Naive thymus-derived CD4-positive, alpha-beta T cell (primary cell): ENCODE measurements around the gene NABP2. TPM values are rescaled to one million over a fixed set of nuclear protein-coding genes. Genes with fewer than 3 reads are reported as not detected.

ENCODE experiments used
- ATAC-seq: fragments of 150-1000 bp; cut with Tn5 transposase; 2 replicates; pipeline ENCODE4 v1.10.0; 2021; ENCODE audit warnings: mild to moderate bottlenecking, moderate library complexity
- CTCF ChIA-PET: fragments of 350-600 bp; sonication (Branson Sonifier 250); formaldehyde crosslinking; loops from one replicate; lab custom pipeline; 2021; ENCODE audit warnings: antibody characterized with exemption; lab: Charles Lee
- POLR2A ChIA-PET: fragments of 350-600 bp; sonication (Branson Sonifier 250); formaldehyde crosslinking; loops from one replicate; lab custom pipeline; 2021; ENCODE audit warnings: antibody characterized with exemption, inconsistent platforms; lab: Charles Lee
- DNase-seq, 9 donors: peaks; one replicate each; pipeline versions ENCODE4 v3.0.0 to v3.0.0-alpha.2; 2020 to 2022; ENCODE audit warnings: mixed read lengths in 1 of 9
- H3K27ac ChIP-seq: one replicate; pipeline ENCODE4 v1.7.0; 2013; ENCODE audit warnings: mild to moderate bottlenecking, low read depth, low read length, moderate library complexity
- H3K27me3 ChIP-seq, 2 donors: one replicate each; pipeline ENCODE4 v1.7.0; 2013; ENCODE audit warnings: low read length in 2 of 2, mild to moderate bottlenecking in 2 of 2, moderate library complexity in 2 of 2; ENCODE audit not compliant: control insufficient read depth in 2 of 2, insufficient read depth in 2 of 2
- H3K36me3 ChIP-seq, 3 experiments: 1 replicate in 2 of 3; 2 replicates in 1 of 3; pipeline ENCODE4 v1.7.0; 2013; ENCODE audit warnings: low read length in 3 of 3, mild to moderate bottlenecking in 3 of 3, moderate library complexity in 1 of 3; ENCODE audit not compliant: insufficient read depth in 3 of 3, control insufficient read depth in 2 of 3
- H3K4me1 ChIP-seq, 2 donors: one replicate each; pipeline ENCODE4 v1.7.0; 2013; ENCODE audit warnings: low read length in 2 of 2, mild to moderate bottlenecking in 2 of 2, moderate library complexity in 1 of 2; ENCODE audit not compliant: control insufficient read depth in 2 of 2, insufficient read depth in 2 of 2
- H3K4me3 ChIP-seq: 2 replicates; pipeline ENCODE4 v1.7.0; 2013; ENCODE audit warnings: mild to moderate bottlenecking, low read length
- H3K9me3 ChIP-seq, 3 experiments: 1 replicate in 2 of 3; 2 replicates in 1 of 3; pipeline ENCODE4 v1.7.0; 2013; ENCODE audit warnings: low read length in 3 of 3; ENCODE audit not compliant: control insufficient read depth in 2 of 3
- H3K27ac Mint-ChIP-seq, 9 donors: one replicate each; pipeline ENCODE4 v1.8.0; 2020 to 2022; ENCODE audit warnings: mixed read lengths in 9 of 9, mild to moderate bottlenecking in 8 of 9, moderate library complexity in 5 of 9, inconsistent platforms in 2 of 9
- H3K27me3 Mint-ChIP-seq, 5 donors: one replicate each; pipeline ENCODE4 v1.8.0; 2021 to 2022; ENCODE audit warnings: mixed read lengths in 5 of 5, mild to moderate bottlenecking in 1 of 5
- H3K36me3 Mint-ChIP-seq, 5 donors: one replicate each; pipeline ENCODE4 v1.8.0; 2020 to 2022; ENCODE audit warnings: mixed read lengths in 5 of 5, mild to moderate bottlenecking in 3 of 5, inconsistent platforms in 1 of 5
- H3K4me1 Mint-ChIP-seq, 7 donors: one replicate each; pipeline ENCODE4 v1.8.0; 2020 to 2022; ENCODE audit warnings: mixed read lengths in 7 of 7, mild to moderate bottlenecking in 3 of 7, inconsistent platforms in 1 of 7
- H3K4me3 Mint-ChIP-seq, 10 donors: one replicate each; pipeline ENCODE4 v1.8.0; 2020 to 2022; ENCODE audit warnings: mild to moderate bottlenecking in 10 of 10, mixed read lengths in 10 of 10, moderate library complexity in 6 of 10, inconsistent platforms in 2 of 10
- H3K9me3 Mint-ChIP-seq, 11 donors: one replicate each; pipeline ENCODE4 v1.8.0; 2020 to 2022; ENCODE audit warnings: mixed read lengths in 11 of 11, mild to moderate bottlenecking in 4 of 11, inconsistent platforms in 1 of 11, moderate library complexity in 1 of 11
- intact Hi-C, 2 donors: fragments of 100-400 bp; cut with micrococcal nuclease; formaldehyde crosslinking; loops; one replicate each; pipeline ENCODE4 v1.15.1; 2023
- polyA plus RNA-seq, 2 donors: library from polyadenylated mRNA; unstranded; fragments of 300-500 nt; fragmentation: Illumina TruSeq; gene quantifications; one replicate each; pipeline ENCODE4 v1.2.3, GENCODE V29; 2021
- total RNA-seq, 6 experiments: library from RNA in 5 of 6; stranded (reverse) in 5 of 6; gene quantifications; 1 replicate in 5 of 6; 2 replicates in 1 of 6; pipeline ENCODE4 v1.2.3 and lab custom pipeline; 2021 to 2026

NABP2 gene
- total and polyA plus RNA-seq, 7 experiments from 2014 or later, result 1.0 to 61.2 (median 9.8) TPM

DNA sequence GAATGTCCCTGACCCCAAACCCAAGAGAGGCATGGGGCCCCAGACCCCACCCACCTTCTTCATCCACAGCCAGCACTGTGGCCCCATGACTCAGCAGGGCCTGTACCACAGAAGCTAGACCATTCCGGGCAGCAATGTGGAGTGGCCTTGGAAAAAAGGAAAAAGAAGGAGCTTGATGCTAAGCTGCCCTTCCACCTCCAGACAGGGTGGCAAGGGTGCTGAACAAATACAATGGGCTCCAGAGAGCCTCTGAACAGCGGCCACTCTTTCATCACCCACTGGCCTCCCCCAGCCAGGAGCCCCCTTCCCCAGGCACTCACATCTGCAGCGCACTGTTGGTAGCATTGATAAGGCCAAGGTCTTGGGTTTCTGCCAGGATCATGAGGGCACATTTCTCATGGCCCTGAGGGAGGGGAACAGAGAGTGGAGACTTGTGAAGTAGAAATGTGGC lies 19.6 kb downstream of the NABP2 start:
- CTCF ChIA-PET, result interaction anchor here (0.7 kb wide), 1 partner anchor 10 kb away, joined by 3 read pairs; no protein-coding TSS in a partner anchor
- no peak for DNase-seq

DNA sequence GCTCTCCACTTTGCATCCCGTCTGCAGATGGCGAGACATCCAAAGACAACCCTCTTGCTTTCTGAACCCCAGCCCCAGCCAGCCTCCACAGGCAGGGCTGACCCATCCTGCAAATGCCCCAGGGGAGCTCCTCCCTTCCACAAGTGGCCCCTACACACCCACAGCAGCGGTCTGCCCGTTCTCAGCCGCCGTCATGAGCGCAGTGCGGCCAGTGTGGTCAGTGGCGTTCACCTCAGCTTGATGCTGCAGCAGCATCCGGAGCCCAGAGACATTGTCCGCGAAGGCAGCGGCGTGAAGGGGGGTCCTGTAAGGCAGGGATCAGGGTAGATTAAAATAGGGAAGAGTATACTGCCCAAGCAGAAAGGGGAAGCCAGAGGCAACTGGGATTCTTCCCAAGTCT lies 20.4 kb downstream of the NABP2 start:
- H3K27me3 Mint-ChIP-seq, result no peaks in the 10 kb centered on the region
- no peak overlapping the region for H3K4me3 Mint-ChIP-seq
- H3K36me3 Mint-ChIP-seq, result peaks cover 0 to 45% (median 10%) of the 10 kb centered on the region in 5 donors
- Histone ChIP-seq H3K9me3 (no peaks in the 10 kb centered on the region), H3K27me3 (no peaks in the 10 kb centered on the region), H3K36me3 (peaks cover 3 to 96% (median 45%) of the 10 kb centered on the region in 3 experiments), H3K4me1 (no peaks in the 10 kb centered on the region), H3K27ac (no peak overlapping the region), H3K4me3 (no peak overlapping the region)
- H3K9me3 Mint-ChIP-seq, result no peaks in the 10 kb centered on the region
- POLR2A ChIA-PET, result interaction anchor here (0.6 kb wide), 1 partner anchor 36 kb away, joined by 3 read pairs; no protein-coding TSS in a partner anchor
- H3K27ac Mint-ChIP-seq, result no peak overlapping the region
- CTCF ChIA-PET, result no interaction called here
- ATAC-seq (no peak), DNase-seq (no peak)
- peaks cover 0 to 4% (median 0%) of the 10 kb centered on the region in 7 donors for H3K4me1 Mint-ChIP-seq
- intact Hi-C loops, result no loop called here

More for the DNA sequence above, 19.6 kb downstream of the NABP2 start:
- Histone ChIP-seq H3K27ac (no peak overlapping the region), H3K4me3 (no peak overlapping the region), H3K9me3 (no peaks in the 10 kb centered on the region), H3K27me3 (no peaks in the 10 kb centered on the region), H3K4me1 (no peaks in the 10 kb centered on the region), H3K36me3 (peaks cover 0 to 98% (median 45%) of the 10 kb centered on the region in 3 experiments)
- no peaks in the 10 kb centered on the region for H3K9me3 Mint-ChIP-seq
- H3K4me3 Mint-ChIP-seq, result no peak overlapping the region
- peaks cover 0 to 4% (median 0%) of the 10 kb centered on the region in 7 donors for H3K4me1 Mint-ChIP-seq
- POLR2A ChIA-PET, result no interaction called here
- intact Hi-C loops, result no loop called here
- no peak overlapping the region for H3K27ac Mint-ChIP-seq
- no peak for ATAC-seq
- peaks cover 0 to 40% (median 10%) of the 10 kb centered on the region in 5 donors for H3K36me3 Mint-ChIP-seq
- no peaks in the 10 kb centered on the region for H3K27me3 Mint-ChIP-seq

DNA sequence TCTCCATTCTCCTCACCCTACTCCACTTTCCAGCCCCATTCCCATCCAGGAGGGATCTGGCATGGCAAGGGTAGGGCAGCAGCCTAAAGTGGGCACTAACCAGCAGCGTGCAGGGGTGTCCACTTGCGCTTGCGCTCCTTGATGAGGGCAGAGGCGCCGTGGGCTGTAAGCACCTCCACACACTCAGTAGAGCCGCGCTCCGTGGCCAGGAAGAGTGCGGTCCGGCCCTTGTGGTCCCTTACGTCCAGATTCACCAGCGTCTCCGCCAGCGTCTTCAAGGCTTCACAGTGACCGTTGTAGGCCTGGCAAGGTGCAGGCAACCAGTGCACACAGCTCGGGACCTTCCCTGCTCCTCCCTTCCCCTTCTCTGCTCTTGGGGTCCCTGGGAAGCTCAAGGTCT lies 23.8 kb downstream of the NABP2 start:
- Histone ChIP-seq H3K27ac (no peak overlapping the region), H3K4me1 (no peaks in the 10 kb centered on the region), H3K9me3 (no peaks in the 10 kb centered on the region), H3K4me3 (no peak overlapping the region), H3K36me3 (peaks cover 13 to 86% (median 44%) of the 10 kb centered on the region in 3 experiments), H3K27me3 (no peaks in the 10 kb centered on the region)
- ATAC-seq (no peak), DNase-seq (no peak)
- POLR2A ChIA-PET, result interaction anchor here (0.7 to 1.6 kb wide), 3 partner anchors 10 to 51 kb away, joined by 3 to 6 read pairs (median 4); partner anchors contain the start of gene ANKRD52
- peaks cover 0 to 3% (median 0%) of the 10 kb centered on the region in 7 donors for H3K4me1 Mint-ChIP-seq
- intact Hi-C loops, result no loop called here
- CTCF ChIA-PET, result interaction anchor here (0.9 kb wide), 1 partner anchor 10 kb away, joined by 3 read pairs; the partner anchor contains the start of gene ANKRD52
- H3K27ac Mint-ChIP-seq, result no peak overlapping the region
- no peak overlapping the region for H3K4me3 Mint-ChIP-seq
- peaks cover 4 to 41% (median 11%) of the 10 kb centered on the region in 5 donors for H3K36me3 Mint-ChIP-seq
- no peaks in the 10 kb centered on the region for H3K27me3 Mint-ChIP-seq
- H3K9me3 Mint-ChIP-seq, result no peaks in the 10 kb centered on the region

DNA sequence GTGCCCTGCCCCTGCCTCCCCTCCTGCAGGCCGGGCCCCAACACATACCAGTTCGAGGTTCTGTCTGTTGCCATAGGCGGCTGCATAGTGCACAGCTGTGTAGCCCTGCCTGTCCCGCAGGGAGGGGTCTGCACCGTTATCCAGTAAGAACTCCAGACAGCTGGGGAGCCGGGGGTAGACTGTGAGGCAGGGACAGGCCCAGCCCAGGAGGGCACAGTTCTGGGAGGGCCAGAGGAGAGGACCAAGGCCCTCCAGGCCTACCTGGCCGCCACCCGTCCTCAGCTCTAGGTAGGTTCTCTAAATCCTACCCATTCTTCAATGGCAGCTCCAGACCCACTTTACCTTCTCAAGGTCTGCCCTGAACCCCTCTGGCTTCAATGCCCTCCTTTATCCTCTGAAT lies 24.6 kb downstream of the NABP2 start:
- Mint-ChIP-seq H3K4me3 (no peak overlapping the region), H3K9me3 (no peaks in the 10 kb centered on the region), H3K27ac (peak overlapping the region in 2 of 9 donors; percentile 50 to 59), H3K27me3 (no peaks in the 10 kb centered on the region), H3K36me3 (peaks cover 4 to 49% (median 11%) of the 10 kb centered on the region in 5 donors), H3K4me1 (peaks cover 0 to 3% (median 0%) of the 10 kb centered on the region in 7 donors)
- H3K36me3 ChIP-seq, result peaks cover 20 to 86% (median 51%) of the 10 kb centered on the region in 3 experiments
- ChIA-PET POLR2A (interaction anchor here (0.7 kb wide), 1 partner anchor 17 kb away, joined by 3 read pairs; no protein-coding TSS in a partner anchor), CTCF (no interaction called here)
- intact Hi-C loops, result no loop called here
- DNase-seq, result no peak
- no peaks in the 10 kb centered on the region for H3K9me3 ChIP-seq
- H3K4me3 ChIP-seq, result no peak overlapping the region
- no peak for ATAC-seq
- no peaks in the 10 kb centered on the region for H3K4me1 ChIP-seq
- no peak overlapping the region for H3K27ac ChIP-seq
- no peaks in the 10 kb centered on the region for H3K27me3 ChIP-seq

DNA sequence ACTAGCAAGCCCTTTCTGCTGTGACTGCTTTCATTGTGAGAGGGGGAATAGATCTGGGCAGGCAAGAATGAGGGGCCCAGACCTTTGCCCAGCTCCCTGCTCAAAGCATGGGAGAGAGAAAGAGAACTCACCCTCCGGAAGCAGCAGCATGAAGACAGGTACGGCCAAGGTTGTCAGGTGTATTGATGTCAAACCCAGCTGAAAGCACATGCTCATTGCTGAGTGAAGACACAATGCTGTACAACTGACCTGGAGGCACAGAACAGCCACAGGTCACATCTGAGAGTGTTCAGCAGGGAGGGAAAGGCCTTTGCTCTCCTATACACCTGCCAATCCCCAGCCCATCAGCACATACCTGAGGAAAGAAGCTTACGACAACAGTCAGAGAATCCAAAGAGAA lies 28.5 kb downstream of the NABP2 start:
- Histone ChIP-seq H3K4me1 (peaks cover 12 to 14% of the 10 kb centered on the region in 2 donors), H3K36me3 (peaks cover 21 to 72% (median 32%) of the 10 kb centered on the region in 3 experiments), H3K9me3 (no peaks in the 10 kb centered on the region), H3K27ac (no peak overlapping the region), H3K27me3 (no peaks in the 10 kb centered on the region), H3K4me3 (no peak overlapping the region)
- no peak for ATAC-seq
- peaks cover 0 to 44% (median 11%) of the 10 kb centered on the region in 5 donors for H3K36me3 Mint-ChIP-seq
- peaks cover 8 to 20% (median 15%) of the 10 kb centered on the region in 7 donors for H3K4me1 Mint-ChIP-seq
- H3K9me3 Mint-ChIP-seq, result no peaks in the 10 kb centered on the region
- intact Hi-C loops, result no loop called here
- DNase-seq, result no peak
- H3K27ac Mint-ChIP-seq, result no peak overlapping the region
- POLR2A ChIA-PET, result interaction anchor here (0.5 to 1.4 kb wide), 2 partner anchors 9 to 62 kb away, joined by 3 read pairs; no protein-coding TSS in a partner anchor
- CTCF ChIA-PET, result no interaction called here
- no peak overlapping the region for H3K4me3 Mint-ChIP-seq
- H3K27me3 Mint-ChIP-seq, result no peaks in the 10 kb centered on the region

DNA sequence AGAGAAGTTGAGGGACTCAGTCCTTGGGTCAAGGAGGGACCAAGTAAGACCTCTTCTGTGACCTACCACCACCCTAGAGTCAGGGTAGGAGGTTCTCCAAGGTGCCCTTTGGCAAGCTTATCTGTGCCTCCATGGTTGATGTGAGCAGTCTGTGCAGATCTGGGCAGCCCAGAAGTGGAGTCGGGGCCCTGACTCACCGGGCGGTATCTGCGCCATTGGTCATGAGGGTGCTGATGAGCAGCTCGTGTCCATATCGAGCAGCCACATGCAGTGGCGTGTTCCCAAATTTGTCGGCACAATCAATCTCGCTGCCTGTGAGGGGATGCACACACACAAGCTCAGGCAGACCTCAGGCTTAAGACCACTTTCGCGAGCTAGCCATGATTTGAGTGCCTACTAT lies 28.9 kb downstream of the NABP2 start:
- H3K4me3 Mint-ChIP-seq, result no peak overlapping the region
- POLR2A ChIA-PET, result interaction anchor here (0.5 to 1.4 kb wide), 3 partner anchors 8 to 63 kb away, joined by 3 read pairs; no protein-coding TSS in a partner anchor
- ATAC-seq, result no peak
- Histone ChIP-seq H3K9me3 (no peaks in the 10 kb centered on the region), H3K4me1 (peaks cover 12 to 14% of the 10 kb centered on the region in 2 donors), H3K4me3 (no peak overlapping the region), H3K27ac (no peak overlapping the region), H3K36me3 (peaks cover 21 to 71% (median 28%) of the 10 kb centered on the region in 3 experiments), H3K27me3 (no peaks in the 10 kb centered on the region)
- no peak overlapping the region for H3K27ac Mint-ChIP-seq
- H3K9me3 Mint-ChIP-seq, result no peaks in the 10 kb centered on the region
- no peaks in the 10 kb centered on the region for H3K27me3 Mint-ChIP-seq
- peaks cover 0 to 43% (median 11%) of the 10 kb centered on the region in 5 donors for H3K36me3 Mint-ChIP-seq
- DNase-seq, result no peak
- CTCF ChIA-PET, result no interaction called here
- H3K4me1 Mint-ChIP-seq, result peaks cover 8 to 20% (median 15%) of the 10 kb centered on the region in 7 donors
- intact Hi-C loops, result no loop called here
